ENCODE measurements around the gene HCLS1.

Gene HCLS1

DNA sequence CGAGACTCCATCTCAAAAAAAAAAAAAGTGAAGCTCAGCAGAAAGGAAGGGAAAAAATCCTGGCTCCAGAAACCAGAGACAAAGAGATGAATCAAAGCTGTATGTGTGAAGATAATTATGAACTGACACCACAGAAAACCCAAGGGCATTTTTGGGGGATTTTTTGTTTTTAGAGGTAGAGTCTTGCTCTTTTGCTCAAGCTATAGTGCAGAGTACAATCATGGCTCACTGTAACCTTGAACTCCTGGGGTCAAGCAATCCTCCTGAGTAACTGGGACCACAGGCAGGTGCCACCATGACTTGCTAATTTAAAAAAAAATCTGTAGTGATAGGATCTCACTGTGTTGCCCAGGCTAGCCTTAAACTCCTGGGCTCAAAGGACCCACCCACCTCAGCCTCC lies 22.8 kb downstream of the HCLS1 start:
- H3K27me3 ChIP-seq (ENCODE audit: control insufficient read depth in 5 of 5, insufficient read depth in 4 of 5, low read length in 5 of 5), result no peaks in the 10 kb centered on the region
- H3K9ac ChIP-seq (ENCODE audit: low read length in 5 of 5), result no peak overlapping the region
- H3K4me3 ChIP-seq (ENCODE audit: low read depth in 1 of 5, low read length in 5 of 5), result no peak overlapping the region
- no peaks in the 10 kb centered on the region for H3K9me3 ChIP-seq (ENCODE audit: control insufficient read depth in 5 of 5, low read length in 5 of 5)
- no peak overlapping the region for H3K27ac ChIP-seq (ENCODE audit: low read depth, low read length)
- H3K36me3 ChIP-seq (ENCODE audit: control insufficient read depth in 5 of 5, insufficient read depth in 5 of 5, low read length in 5 of 5), result peaks cover 0 to 59% (median 23%) of the 10 kb centered on the region in 5 donors
- no peaks in the 10 kb centered on the region for H3K4me1 ChIP-seq (ENCODE audit: control insufficient read depth in 5 of 5, insufficient read depth in 5 of 5, low read length in 5 of 5)

DNA sequence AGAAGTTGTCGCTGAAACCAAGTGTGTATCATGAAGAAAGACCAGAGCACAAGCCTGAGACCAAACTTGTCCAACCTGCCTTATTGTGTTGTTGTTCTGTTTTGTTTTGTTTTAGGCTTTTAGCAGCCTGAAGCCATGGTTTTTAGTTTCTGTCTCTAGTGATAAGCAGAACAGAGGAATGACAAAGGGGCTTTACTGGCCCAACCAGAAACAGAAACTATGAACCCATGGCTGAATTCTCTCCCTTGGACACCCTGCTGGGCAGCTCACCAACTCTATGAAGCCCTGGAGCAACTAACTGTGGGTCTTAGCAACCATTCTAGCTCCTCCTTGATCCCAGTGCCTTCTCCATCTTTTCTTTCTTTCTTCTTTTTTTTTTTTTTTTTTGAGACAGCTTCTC lies 30.3 kb downstream of the HCLS1 start:
- no peak overlapping the region for H3K4me3 ChIP-seq (ENCODE audit: low read depth in 1 of 5, low read length in 5 of 5)
- no peak overlapping the region for H3K27ac ChIP-seq (ENCODE audit: low read depth, low read length)
- H3K9ac ChIP-seq (ENCODE audit: low read length in 5 of 5), result no peak overlapping the region
- H3K9me3 ChIP-seq (ENCODE audit: control insufficient read depth in 5 of 5, low read length in 5 of 5), result no peaks in the 10 kb centered on the region
- no peaks in the 10 kb centered on the region for H3K27me3 ChIP-seq (ENCODE audit: control insufficient read depth in 5 of 5, insufficient read depth in 4 of 5, low read length in 5 of 5)
- no peaks in the 10 kb centered on the region for H3K4me1 ChIP-seq (ENCODE audit: control insufficient read depth in 5 of 5, insufficient read depth in 5 of 5, low read length in 5 of 5)
- peaks cover 0 to 42% (median 23%) of the 10 kb centered on the region in 5 donors for H3K36me3 ChIP-seq (ENCODE audit: control insufficient read depth in 5 of 5, insufficient read depth in 5 of 5, low read length in 5 of 5)

DNA sequence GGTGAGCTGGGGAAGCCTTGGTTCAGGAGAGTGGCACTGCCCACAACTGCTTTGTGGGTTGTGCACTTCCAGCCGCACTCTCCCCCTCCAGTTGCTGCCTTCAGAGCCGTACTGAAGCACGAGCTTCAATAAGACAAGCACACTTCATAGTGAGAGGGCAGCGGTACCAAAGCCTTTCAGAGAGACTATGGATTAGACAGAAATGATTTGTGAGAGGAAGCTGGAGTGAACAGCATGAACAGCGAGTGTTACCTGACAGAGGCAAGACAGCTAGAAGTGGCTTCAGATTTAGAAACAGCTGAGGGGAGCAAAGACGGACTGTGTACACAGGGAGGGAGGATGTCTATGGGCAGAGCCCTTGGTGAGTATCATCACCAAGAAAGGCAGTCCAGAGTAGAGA lies 31.1 kb downstream of the HCLS1 start:
- Histone ChIP-seq H3K9ac (ENCODE audit: low read length in 5 of 5) (no peak overlapping the region), H3K27me3 (ENCODE audit: control insufficient read depth in 5 of 5, insufficient read depth in 4 of 5, low read length in 5 of 5) (no peaks in the 10 kb centered on the region), H3K4me3 (ENCODE audit: low read depth in 1 of 5, low read length in 5 of 5) (no peak overlapping the region), H3K4me1 (ENCODE audit: control insufficient read depth in 5 of 5, insufficient read depth in 5 of 5, low read length in 5 of 5) (no peaks in the 10 kb centered on the region), H3K36me3 (ENCODE audit: control insufficient read depth in 5 of 5, insufficient read depth in 5 of 5, low read length in 5 of 5) (peaks cover 0 to 37% (median 23%) of the 10 kb centered on the region in 5 donors), H3K27ac (ENCODE audit: low read depth, low read length) (no peak overlapping the region), H3K9me3 (ENCODE audit: control insufficient read depth in 5 of 5, low read length in 5 of 5) (no peaks in the 10 kb centered on the region)

DNA sequence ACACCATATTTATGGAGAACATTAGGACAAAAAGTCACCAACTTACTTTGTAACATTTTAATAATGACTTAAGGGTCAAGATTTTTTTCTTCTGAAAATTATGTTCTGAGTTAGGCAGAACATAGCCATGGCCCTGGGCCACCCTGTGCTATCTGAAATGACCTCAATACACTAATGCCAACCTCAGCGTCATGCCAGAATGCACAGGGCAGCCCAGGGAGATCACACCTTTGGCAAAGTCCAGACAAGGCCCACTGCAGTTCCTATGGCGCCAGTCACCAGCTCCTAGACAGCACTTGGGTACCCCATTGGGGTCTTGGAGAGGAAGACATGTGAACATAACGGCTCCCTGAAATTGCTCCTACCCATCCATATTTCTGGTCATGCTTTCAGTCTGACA lies 33.1 kb downstream of the HCLS1 start:
- peaks cover 0 to 1% (median 0%) of the 10 kb centered on the region in 5 donors for H3K4me1 ChIP-seq (ENCODE audit: control insufficient read depth in 5 of 5, insufficient read depth in 5 of 5, low read length in 5 of 5)
- H3K27ac ChIP-seq (ENCODE audit: low read depth, low read length), result no peak overlapping the region
- H3K9ac ChIP-seq (ENCODE audit: low read length in 5 of 5), result no peak overlapping the region
- no peak overlapping the region for H3K4me3 ChIP-seq (ENCODE audit: low read depth in 1 of 5, low read length in 5 of 5)
- H3K27me3 ChIP-seq (ENCODE audit: control insufficient read depth in 5 of 5, insufficient read depth in 4 of 5, low read length in 5 of 5), result no peaks in the 10 kb centered on the region
- no peaks in the 10 kb centered on the region for H3K9me3 ChIP-seq (ENCODE audit: control insufficient read depth in 5 of 5, low read length in 5 of 5)
- peaks cover 0 to 20% (median 13%) of the 10 kb centered on the region in 5 donors for H3K36me3 ChIP-seq (ENCODE audit: control insufficient read depth in 5 of 5, insufficient read depth in 5 of 5, low read length in 5 of 5)

DNA sequence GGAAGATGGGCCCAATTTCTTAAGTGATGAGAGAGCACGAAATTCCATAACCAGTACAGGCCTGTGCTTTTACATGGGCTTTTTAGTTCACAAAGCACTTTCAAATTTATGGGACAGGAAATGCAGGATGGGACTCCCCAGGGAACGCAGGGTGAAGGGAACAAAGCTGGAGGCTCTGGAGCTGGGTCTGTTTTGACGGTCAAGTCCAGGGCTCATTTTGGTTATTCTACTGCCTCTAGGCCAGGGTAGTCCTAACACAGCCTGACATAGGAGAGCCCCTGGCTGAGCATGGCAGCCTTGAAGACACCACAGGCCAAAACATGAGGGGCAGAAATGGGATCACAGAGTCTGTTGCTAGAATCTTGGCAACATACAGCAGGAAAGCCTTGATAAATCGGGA lies 33.5 kb downstream of the HCLS1 start:
- no peaks in the 10 kb centered on the region for H3K27me3 ChIP-seq (ENCODE audit: control insufficient read depth in 5 of 5, insufficient read depth in 4 of 5, low read length in 5 of 5)
- peaks cover 0 to 2% (median 0%) of the 10 kb centered on the region in 5 donors for H3K4me1 ChIP-seq (ENCODE audit: control insufficient read depth in 5 of 5, insufficient read depth in 5 of 5, low read length in 5 of 5)
- H3K9ac ChIP-seq (ENCODE audit: low read length in 5 of 5), result no peak overlapping the region
- H3K36me3 ChIP-seq (ENCODE audit: control insufficient read depth in 5 of 5, insufficient read depth in 5 of 5, low read length in 5 of 5), result peaks cover 0 to 16% (median 9%) of the 10 kb centered on the region in 5 donors
- H3K4me3 ChIP-seq (ENCODE audit: low read depth in 1 of 5, low read length in 5 of 5), result no peak overlapping the region
- H3K9me3 ChIP-seq (ENCODE audit: control insufficient read depth in 5 of 5, low read length in 5 of 5), result no peaks in the 10 kb centered on the region
- H3K27ac ChIP-seq (ENCODE audit: low read depth, low read length), result no peak overlapping the region

DNA sequence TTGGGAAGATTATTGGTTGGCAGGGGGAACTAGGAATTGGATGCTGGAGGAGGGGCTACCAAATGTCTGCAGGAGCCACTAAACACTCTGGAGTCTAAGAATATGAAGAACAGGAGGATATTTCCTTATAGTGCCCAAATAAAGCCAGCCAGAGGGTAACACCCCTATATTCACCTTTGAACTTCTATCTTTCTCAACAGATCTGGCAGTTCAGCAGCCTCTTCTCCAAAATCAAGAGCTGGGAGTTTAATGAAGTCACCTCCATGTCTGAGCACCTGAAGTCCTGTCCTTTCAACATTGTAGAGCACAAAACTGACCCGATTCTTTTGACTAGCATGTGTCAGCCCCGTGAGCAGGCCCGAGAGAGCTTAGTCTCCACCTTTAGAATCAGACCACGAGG lies 34.2 kb downstream of the HCLS1 start:
- H3K9me3 ChIP-seq (ENCODE audit: control insufficient read depth in 5 of 5, low read length in 5 of 5), result no peaks in the 10 kb centered on the region
- H3K4me3 ChIP-seq (ENCODE audit: low read depth in 1 of 5, low read length in 5 of 5), result no peak overlapping the region
- no peak overlapping the region for H3K27ac ChIP-seq (ENCODE audit: low read depth, low read length)
- H3K27me3 ChIP-seq (ENCODE audit: control insufficient read depth in 5 of 5, insufficient read depth in 4 of 5, low read length in 5 of 5), result no peaks in the 10 kb centered on the region
- H3K36me3 ChIP-seq (ENCODE audit: control insufficient read depth in 5 of 5, insufficient read depth in 5 of 5, low read length in 5 of 5), result peaks cover 0 to 9% (median 3%) of the 10 kb centered on the region in 5 donors
- H3K4me1 ChIP-seq (ENCODE audit: control insufficient read depth in 5 of 5, insufficient read depth in 5 of 5, low read length in 5 of 5), result peaks cover 0 to 2% (median 0%) of the 10 kb centered on the region in 5 donors
- no peak overlapping the region for H3K9ac ChIP-seq (ENCODE audit: low read length in 5 of 5)

GRCh38 chr3:121624147-121624899 lies 36.4 kb downstream of the HCLS1 start:
- H3K4me3 ChIP-seq (ENCODE audit: low read depth in 1 of 5, low read length in 5 of 5), result no peak overlapping the region
- H3K4me1 ChIP-seq (ENCODE audit: control insufficient read depth in 5 of 5, insufficient read depth in 5 of 5, low read length in 5 of 5), result peaks cover 0 to 2% (median 0%) of the 10 kb centered on the region in 5 donors
- no peaks in the 10 kb centered on the region for H3K36me3 ChIP-seq (ENCODE audit: control insufficient read depth in 5 of 5, insufficient read depth in 5 of 5, low read length in 5 of 5)
- no peak overlapping the region for H3K9ac ChIP-seq (ENCODE audit: low read length in 5 of 5)
- H3K27ac ChIP-seq (ENCODE audit: low read depth, low read length), result no peak overlapping the region
- no peaks in the 10 kb centered on the region for H3K27me3 ChIP-seq (ENCODE audit: control insufficient read depth in 5 of 5, insufficient read depth in 4 of 5, low read length in 5 of 5)
- H3K9me3 ChIP-seq (ENCODE audit: control insufficient read depth in 5 of 5, low read length in 5 of 5), result no peaks in the 10 kb centered on the region

DNA sequence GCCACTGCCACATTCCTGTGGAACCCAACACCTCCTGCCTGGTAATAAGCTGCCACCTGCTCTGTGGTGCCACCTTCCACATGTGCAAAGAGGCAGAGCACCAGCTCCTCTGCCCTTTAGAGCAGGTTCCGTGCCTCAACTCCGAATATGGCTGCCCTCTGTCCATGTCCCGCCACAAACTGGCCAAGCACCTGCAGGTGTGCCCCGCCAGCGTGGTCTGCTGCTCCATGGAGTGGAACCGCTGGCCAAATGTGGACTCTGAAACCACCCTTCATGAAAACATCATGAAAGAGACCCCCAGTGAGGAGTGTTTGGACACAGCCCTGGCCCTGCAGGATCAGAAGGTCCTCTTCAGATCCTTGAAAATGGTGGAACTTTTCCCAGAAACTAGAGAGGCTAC lies 39.2 kb downstream of the HCLS1 start:
- Histone ChIP-seq H3K4me3 (ENCODE audit: low read depth in 1 of 5, low read length in 5 of 5) (no peak overlapping the region), H3K36me3 (ENCODE audit: control insufficient read depth in 5 of 5, insufficient read depth in 5 of 5, low read length in 5 of 5) (no peaks in the 10 kb centered on the region), H3K27me3 (ENCODE audit: control insufficient read depth in 5 of 5, insufficient read depth in 4 of 5, low read length in 5 of 5) (no peaks in the 10 kb centered on the region), H3K9me3 (ENCODE audit: control insufficient read depth in 5 of 5, low read length in 5 of 5) (no peaks in the 10 kb centered on the region), H3K27ac (ENCODE audit: low read depth, low read length) (no peak overlapping the region), H3K4me1 (ENCODE audit: control insufficient read depth in 5 of 5, insufficient read depth in 5 of 5, low read length in 5 of 5) (peaks cover 0 to 2% (median 0%) of the 10 kb centered on the region in 5 donors), H3K9ac (ENCODE audit: low read length in 5 of 5) (no peak overlapping the region)

GRCh38 chr3:121619691-121620090 lies 41.0 kb downstream of the HCLS1 start:
- H3K36me3 ChIP-seq (ENCODE audit: control insufficient read depth in 5 of 5, insufficient read depth in 5 of 5, low read length in 5 of 5), result no peaks in the 10 kb centered on the region
- no peaks in the 10 kb centered on the region for H3K27me3 ChIP-seq (ENCODE audit: control insufficient read depth in 5 of 5, insufficient read depth in 4 of 5, low read length in 5 of 5)
- H3K4me1 ChIP-seq (ENCODE audit: control insufficient read depth in 5 of 5, insufficient read depth in 5 of 5, low read length in 5 of 5), result peaks cover 0 to 2% (median 0%) of the 10 kb centered on the region in 5 donors
- no peaks in the 10 kb centered on the region for H3K9me3 ChIP-seq (ENCODE audit: control insufficient read depth in 5 of 5, low read length in 5 of 5)
- H3K27ac ChIP-seq (ENCODE audit: low read depth, low read length), result no peak overlapping the region
- no peak overlapping the region for H3K9ac ChIP-seq (ENCODE audit: low read length in 5 of 5)
- H3K4me3 ChIP-seq (ENCODE audit: low read depth in 1 of 5, low read length in 5 of 5), result no peak overlapping the region

- no peak overlapping the region for H3K9ac ChIP-seq (ENCODE audit: low read length in 5 of 5)
- no peaks in the 10 kb centered on the region for H3K27me3 ChIP-seq (ENCODE audit: control insufficient read depth in 5 of 5, insufficient read depth in 4 of 5, low read length in 5 of 5)
- no peak overlapping the region for H3K27ac ChIP-seq (ENCODE audit: low read depth, low read length)
- no peak overlapping the region for H3K4me3 ChIP-seq (ENCODE audit: low read depth in 1 of 5, low read length in 5 of 5)
- peaks cover 0 to 12% (median 0%) of the 10 kb centered on the region in 5 donors for H3K4me1 ChIP-seq (ENCODE audit: control insufficient read depth in 5 of 5, insufficient read depth in 5 of 5, low read length in 5 of 5)
- no peaks in the 10 kb centered on the region for H3K9me3 ChIP-seq (ENCODE audit: control insufficient read depth in 5 of 5, low read length in 5 of 5)
- no peaks in the 10 kb centered on the region for H3K36me3 ChIP-seq (ENCODE audit: control insufficient read depth in 5 of 5, insufficient read depth in 5 of 5, low read length in 5 of 5)
Observed at GRCh38 chr3:121606106-121606505, 54.6 kb downstream of the HCLS1 start.
